CD14-positive monocyte (primary cell): ENCODE measurements around the gene CPOX. TPM values are rescaled to one million over a fixed set of nuclear protein-coding genes. Genes with fewer than 3 reads are reported as not detected.
A peak's percentile ranks its signal among the peaks of the same experiment; 100 is the strongest.

Experiments
- DNase-seq, 3 donors: peaks; one replicate each; pipeline ENCODE4 v3.0.0-alpha.2; 2011 to 2022
- H2AFZ ChIP-seq: 2 replicates; pipeline ENCODE4 v1.6.0; 2012; ENCODE audit warnings: mild to moderate bottlenecking, low read depth, low read length, inconsistent platforms; ENCODE audit not compliant: insufficient read depth, poor library complexity, severe bottlenecking
- H3K27ac ChIP-seq, 2 donors: 1 replicate in 1 of 2; 2 replicates in 1 of 2; pipeline ENCODE4 v1.5.1; 2012 to 2013; ENCODE audit warnings: low read length in 2 of 2, control low read depth in 1 of 2, inconsistent platforms in 1 of 2, low read depth in 1 of 2, mild to moderate bottlenecking in 1 of 2
- H3K27me3 ChIP-seq, 2 donors: one replicate each; pipeline versions ENCODE4 v1.6.0 to v1.6.1; 2011 to 2013; ENCODE audit warnings: low read length in 2 of 2; ENCODE audit not compliant: control insufficient read depth in 2 of 2, insufficient read depth in 2 of 2
- H3K36me3 ChIP-seq, 2 donors: replicated peaks in 1 of 2; 1 replicate in 1 of 2; 2 replicates in 1 of 2; pipeline versions ENCODE4 v1.5.1 to v1.6.1; 2012 to 2013; ENCODE audit warnings: low read length in 2 of 2, control low read depth in 1 of 2, inconsistent platforms in 1 of 2, mild to moderate bottlenecking in 1 of 2; ENCODE audit not compliant: insufficient read depth in 2 of 2, control insufficient read depth in 1 of 2
- H3K4me1 ChIP-seq, 2 donors: 1 replicate in 1 of 2; 2 replicates in 1 of 2; pipeline versions ENCODE4 v1.5.1 to v1.6.1; 2012 to 2013; ENCODE audit warnings: low read length in 2 of 2, control low read depth in 1 of 2, inconsistent platforms in 1 of 2, mild to moderate bottlenecking in 1 of 2, moderate library complexity in 1 of 2; ENCODE audit not compliant: insufficient read depth in 2 of 2, control insufficient read depth in 1 of 2
- H3K4me2 ChIP-seq: replicated peaks from 2 replicates; pipeline ENCODE3; 2012; ENCODE audit warnings: low read length, moderate library complexity, mild to moderate bottlenecking; ENCODE audit not compliant: poor library complexity, severe bottlenecking; ENCODE audit errors: extremely low read depth
- H3K4me3 ChIP-seq, 3 experiments: fragments of 200-600 bp in 1 of 3; sonication (generic) in 1 of 3; replicated peaks in 1 of 3; 1 replicate in 2 of 3; 2 replicates in 1 of 3; pipeline ENCODE4 v1.5.1; 2011 to 2013; ENCODE audit warnings: low read length in 3 of 3, mild to moderate bottlenecking in 3 of 3, control low read depth in 2 of 3, low read depth in 2 of 3, inconsistent platforms in 1 of 3, moderate library complexity in 1 of 3
- H3K79me2 ChIP-seq: 2 replicates; pipeline ENCODE4 v1.6.0; 2012; ENCODE audit warnings: mild to moderate bottlenecking, control low read depth, inconsistent platforms, low read length, moderate library complexity; ENCODE audit not compliant: insufficient read depth
- H3K9ac ChIP-seq: 2 replicates; pipeline ENCODE4 v1.6.0; 2017; ENCODE audit warnings: low read length, mild to moderate bottlenecking; ENCODE audit not compliant: insufficient read depth, poor library complexity, severe bottlenecking
- H3K9me3 ChIP-seq, 2 donors: replicated peaks in 1 of 2; 1 replicate in 1 of 2; 2 replicates in 1 of 2; pipeline versions ENCODE4 v1.5.1 to v1.6.1; 2012 to 2013; ENCODE audit warnings: low read length in 2 of 2, control low read depth in 1 of 2; ENCODE audit not compliant: control insufficient read depth in 1 of 2, insufficient read depth in 1 of 2
- H4K20me1 ChIP-seq: 2 replicates; pipeline ENCODE4 v1.6.0; 2012; ENCODE audit warnings: mild to moderate bottlenecking, low read length, control low read depth, moderate library complexity; ENCODE audit not compliant: insufficient read depth
- H3K27ac Mint-ChIP-seq, 7 donors: one replicate each; pipeline ENCODE4 v1.8.0; 2020; ENCODE audit warnings: mild to moderate bottlenecking in 7 of 7, mixed read lengths in 7 of 7, moderate library complexity in 6 of 7, inconsistent platforms in 2 of 7
- H3K27me3 Mint-ChIP-seq, 3 donors: one replicate each; pipeline ENCODE4 v1.8.0; 2021 to 2022; ENCODE audit warnings: low read depth in 3 of 3, mild to moderate bottlenecking in 3 of 3, mixed read lengths in 3 of 3, moderate library complexity in 3 of 3, inconsistent platforms in 1 of 3
- H3K36me3 Mint-ChIP-seq, 2 donors: one replicate each; pipeline ENCODE4 v1.8.0; 2020; ENCODE audit warnings: mixed read lengths in 2 of 2, inconsistent platforms in 1 of 2, mild to moderate bottlenecking in 1 of 2
- H3K4me1 Mint-ChIP-seq: one replicate; pipeline ENCODE4 v1.8.0; 2020; ENCODE audit warnings: mild to moderate bottlenecking, mixed read lengths
- H3K4me3 Mint-ChIP-seq, 2 donors: one replicate each; pipeline ENCODE4 v1.8.0; 2020; ENCODE audit warnings: mild to moderate bottlenecking in 2 of 2, mixed read lengths in 2 of 2, moderate library complexity in 1 of 2
- H3K9me3 Mint-ChIP-seq, 7 donors: one replicate each; pipeline ENCODE4 v1.8.0; 2020 to 2022; ENCODE audit warnings: mixed read lengths in 7 of 7, mild to moderate bottlenecking in 6 of 7, moderate library complexity in 6 of 7, inconsistent platforms in 2 of 7
- WGBS: methylation state at CpG from one replicate; pipeline ENCODE4 v1.1.5; 2013; ENCODE audit warnings: missing lambda C conversion rate; ENCODE audit not compliant: insufficient coverage; 5-methylcytosine and 5-hydroxymethylcytosine counted together
- intact Hi-C, 2 donors: fragments of 100-400 bp; cut with micrococcal nuclease; formaldehyde crosslinking; loops; one replicate each; pipeline versions ENCODE4 v1.15.0 to v1.15.1; 2023
- polyA plus RNA-seq, 3 donors: library from polyadenylated mRNA; depleted of rRNA in 1 of 3; unstranded in 2 of 3; stranded (reverse) in 1 of 3; fragments of 300-500 nt in 2 of 3; fragments of >200 nt in 1 of 3; fragmentation: Illumina TruSeq in 2 of 3; gene quantifications; 1 replicate in 2 of 3; 2 replicates in 1 of 3; pipeline ENCODE4 v1.2.3, GENCODE V29; 2012 to 2021
- TF ChIP-seq, protein P1 (sequence below): fragments of 200-600 bp; IDR thresholded peaks from one replicate; pipeline ENCODE4 v1.8.0; 2022; ENCODE audit warnings: antibody characterized with exemption, mild to moderate bottlenecking

Gene CPOX
- polyA plus RNA-seq, 3 donors: 4.2 to 12.8 (median 5.2) TPM

DNA sequence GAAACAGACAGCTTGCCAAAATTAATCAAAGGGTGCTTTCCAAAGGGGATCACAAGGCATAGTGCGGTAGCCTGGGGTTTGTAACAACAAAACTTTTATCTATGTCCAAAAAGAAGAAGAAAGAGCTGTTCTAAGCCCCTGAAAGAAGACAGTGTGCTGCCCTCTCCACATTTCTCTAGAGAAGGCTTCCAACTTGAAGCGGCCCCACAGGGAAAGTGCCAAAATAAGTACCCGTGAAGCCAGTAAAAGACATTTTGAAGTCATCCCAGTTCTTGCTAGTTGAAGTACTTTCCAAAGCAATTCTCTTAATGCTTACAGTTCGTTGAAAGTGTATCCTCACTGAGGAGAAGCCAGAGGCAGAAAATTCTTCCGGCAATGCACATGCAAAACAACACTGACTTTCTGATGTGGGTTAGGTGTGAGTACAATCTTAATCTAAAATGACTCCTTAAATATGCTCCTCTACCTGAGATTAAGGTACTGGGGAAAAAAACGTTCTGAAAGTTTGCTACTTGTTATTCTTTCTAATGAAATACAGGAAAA lies 40.3 kb downstream of the CPOX start:
- peaks cover 0 to 5% (median 3%) of the 10 kb centered on the region in 3 donors for H3K27me3 Mint-ChIP-seq
- Histone ChIP-seq H3K79me2 (no peaks in the 10 kb centered on the region), H3K27ac (peak overlapping the region in 1 of 2 donors; percentile 13), H2AFZ (no peak overlapping the region), H3K36me3 (no peaks in the 10 kb centered on the region), H4K20me1 (no peaks in the 10 kb centered on the region), H3K4me2 (no peak overlapping the region), H3K9ac (no peak overlapping the region), H3K4me1 (peaks cover 26 to 39% of the 10 kb centered on the region in 2 donors), H3K4me3 (peak overlapping the region in 1 of 3 experiments; percentile 14), H3K27me3 (no peaks in the 10 kb centered on the region), H3K9me3 (no peaks in the 10 kb centered on the region)
- TF ChIP-seq, protein P1, sequence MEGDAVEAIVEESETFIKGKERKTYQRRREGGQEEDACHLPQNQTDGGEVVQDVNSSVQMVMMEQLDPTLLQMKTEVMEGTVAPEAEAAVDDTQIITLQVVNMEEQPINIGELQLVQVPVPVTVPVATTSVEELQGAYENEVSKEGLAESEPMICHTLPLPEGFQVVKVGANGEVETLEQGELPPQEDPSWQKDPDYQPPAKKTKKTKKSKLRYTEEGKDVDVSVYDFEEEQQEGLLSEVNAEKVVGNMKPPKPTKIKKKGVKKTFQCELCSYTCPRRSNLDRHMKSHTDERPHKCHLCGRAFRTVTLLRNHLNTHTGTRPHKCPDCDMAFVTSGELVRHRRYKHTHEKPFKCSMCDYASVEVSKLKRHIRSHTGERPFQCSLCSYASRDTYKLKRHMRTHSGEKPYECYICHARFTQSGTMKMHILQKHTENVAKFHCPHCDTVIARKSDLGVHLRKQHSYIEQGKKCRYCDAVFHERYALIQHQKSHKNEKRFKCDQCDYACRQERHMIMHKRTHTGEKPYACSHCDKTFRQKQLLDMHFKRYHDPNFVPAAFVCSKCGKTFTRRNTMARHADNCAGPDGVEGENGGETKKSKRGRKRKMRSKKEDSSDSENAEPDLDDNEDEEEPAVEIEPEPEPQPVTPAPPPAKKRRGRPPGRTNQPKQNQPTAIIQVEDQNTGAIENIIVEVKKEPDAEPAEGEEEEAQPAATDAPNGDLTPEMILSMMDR: no peak
- intact Hi-C loops: no loop called here
- 94% methylated on average over 3 of the region's 6 CpGs for WGBS
- peaks cover 0 to 4% (median 0%) of the 10 kb centered on the region in 7 donors for H3K9me3 Mint-ChIP-seq
- H3K4me1 Mint-ChIP-seq: peaks cover 43% of the 10 kb centered on the region
- no peak overlapping the region for H3K4me3 Mint-ChIP-seq
- H3K27ac Mint-ChIP-seq: peak overlapping the region in 1 of 7 donors; percentile 6
- H3K36me3 Mint-ChIP-seq: no peaks in the 10 kb centered on the region
- DNase-seq: no peak

DNA sequence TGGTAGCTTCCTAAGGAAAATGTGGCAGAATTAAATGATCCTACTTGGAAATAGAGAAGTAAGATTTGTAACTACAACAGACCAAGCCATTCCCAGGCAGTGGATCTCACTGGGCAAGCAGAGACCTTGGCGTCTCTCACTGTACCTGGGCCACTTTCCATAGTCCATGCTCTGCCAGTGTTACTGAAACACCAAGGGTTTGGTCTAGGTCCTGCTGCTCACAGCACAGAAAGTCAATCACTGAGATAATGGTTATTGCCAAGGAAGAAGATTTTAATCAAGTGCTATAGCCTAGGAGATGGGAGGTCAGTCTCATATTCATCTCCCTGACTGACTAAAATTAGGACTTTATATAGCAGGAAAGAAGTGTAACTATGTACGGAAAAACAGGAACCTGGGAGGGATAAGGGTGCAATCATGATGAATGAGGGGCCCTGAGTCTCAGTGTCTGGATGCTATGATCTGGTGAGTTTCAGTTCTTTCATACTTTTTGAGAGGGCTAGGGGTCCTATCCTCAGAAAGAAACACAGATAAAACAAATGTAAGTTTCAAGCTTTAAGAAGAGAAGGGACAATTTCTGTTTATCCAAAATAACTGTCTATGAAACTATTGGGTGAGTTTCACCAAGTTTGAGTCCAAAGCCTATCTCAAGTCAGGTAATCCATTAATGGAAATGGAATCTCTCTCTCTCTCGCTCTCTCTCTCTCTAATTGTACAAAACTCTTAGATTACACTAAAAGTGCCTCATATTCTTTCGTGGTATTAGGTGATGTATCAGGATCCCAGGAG lies 41.0 kb downstream of the CPOX start:
- no peaks in the 10 kb centered on the region for H3K79me2 ChIP-seq
- no peak overlapping the region for H3K9ac ChIP-seq
- H3K4me1 ChIP-seq: peaks cover 26 to 39% of the 10 kb centered on the region in 2 donors
- DNase-seq: no peak
- no peak overlapping the region for H3K4me2 ChIP-seq
- Mint-ChIP-seq H3K4me1 (peaks cover 43% of the 10 kb centered on the region), H3K9me3 (peaks cover 0 to 4% (median 0%) of the 10 kb centered on the region in 7 donors), H3K27me3 (peaks cover 0 to 5% (median 3%) of the 10 kb centered on the region in 3 donors), H3K36me3 (no peaks in the 10 kb centered on the region), H3K4me3 (no peak overlapping the region), H3K27ac (peak overlapping the region in 2 of 7 donors; percentile 40)
- intact Hi-C loops: no loop called here
- H3K36me3 ChIP-seq: no peaks in the 10 kb centered on the region
- H3K27me3 ChIP-seq: no peaks in the 10 kb centered on the region
- no peak overlapping the region for H2AFZ ChIP-seq
- WGBS: no CpG with 5 or more reads among the region's 4 CpGs
- TF ChIP-seq, protein P1: no peak
- no peaks in the 10 kb centered on the region for H4K20me1 ChIP-seq
- no peaks in the 10 kb centered on the region for H3K9me3 ChIP-seq
- no peak overlapping the region for H3K4me3 ChIP-seq
- no peak overlapping the region for H3K27ac ChIP-seq
